CD4-positive, alpha-beta T cell treated with Interleukin-17A for 1 hour (primary cell): Measurements from ENCODE around the gene CBFB.
A peak's percentile ranks its signal among the peaks of the same experiment; 100 is the strongest.
"Not testable (repeated sequence)": the region's sequence is repeated elsewhere in the genome, so short reads cannot be mapped to it uniquely, and the experiment has no call there.

Source experiments
- DNase-seq: peaks from one replicate; pipeline ENCODE4 v3.0.0-alpha.2; 2020

CBFB gene

DNA sequence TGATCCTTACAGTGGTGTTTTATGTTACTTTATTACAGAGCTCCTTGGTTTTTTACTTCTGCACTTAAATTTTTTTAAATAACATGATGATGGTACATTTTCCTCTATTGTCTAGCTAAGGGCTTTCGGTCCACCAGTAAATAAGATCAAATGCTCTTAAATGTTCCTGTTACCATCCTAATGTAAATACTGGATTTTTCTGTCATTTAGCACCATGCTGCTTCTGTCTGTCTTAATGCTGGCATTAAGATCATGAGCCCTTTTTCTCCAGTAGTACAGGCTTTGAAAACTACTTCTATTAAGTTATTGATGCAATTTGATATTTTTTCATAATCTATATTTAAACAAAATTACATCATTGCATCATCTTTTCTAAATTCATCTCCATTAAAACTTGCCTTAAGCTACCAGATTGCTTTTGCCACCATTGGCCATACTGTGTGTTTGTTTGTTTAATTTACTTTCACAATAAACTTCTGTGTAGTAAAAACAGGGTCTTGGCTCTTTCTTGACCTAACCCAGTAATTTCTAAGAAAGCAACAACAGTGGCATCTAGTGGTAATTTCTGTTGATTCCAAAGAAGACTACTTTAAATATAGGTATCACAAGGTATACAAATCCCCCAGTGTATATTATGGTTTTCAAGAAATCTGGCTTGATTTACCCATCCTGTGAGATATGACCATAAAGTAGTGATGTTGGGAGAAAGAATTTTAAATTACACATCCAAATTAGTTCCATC, 71.8 kb downstream of the CBFB start:
- peak; percentile 60 for DNase-seq

DNA sequence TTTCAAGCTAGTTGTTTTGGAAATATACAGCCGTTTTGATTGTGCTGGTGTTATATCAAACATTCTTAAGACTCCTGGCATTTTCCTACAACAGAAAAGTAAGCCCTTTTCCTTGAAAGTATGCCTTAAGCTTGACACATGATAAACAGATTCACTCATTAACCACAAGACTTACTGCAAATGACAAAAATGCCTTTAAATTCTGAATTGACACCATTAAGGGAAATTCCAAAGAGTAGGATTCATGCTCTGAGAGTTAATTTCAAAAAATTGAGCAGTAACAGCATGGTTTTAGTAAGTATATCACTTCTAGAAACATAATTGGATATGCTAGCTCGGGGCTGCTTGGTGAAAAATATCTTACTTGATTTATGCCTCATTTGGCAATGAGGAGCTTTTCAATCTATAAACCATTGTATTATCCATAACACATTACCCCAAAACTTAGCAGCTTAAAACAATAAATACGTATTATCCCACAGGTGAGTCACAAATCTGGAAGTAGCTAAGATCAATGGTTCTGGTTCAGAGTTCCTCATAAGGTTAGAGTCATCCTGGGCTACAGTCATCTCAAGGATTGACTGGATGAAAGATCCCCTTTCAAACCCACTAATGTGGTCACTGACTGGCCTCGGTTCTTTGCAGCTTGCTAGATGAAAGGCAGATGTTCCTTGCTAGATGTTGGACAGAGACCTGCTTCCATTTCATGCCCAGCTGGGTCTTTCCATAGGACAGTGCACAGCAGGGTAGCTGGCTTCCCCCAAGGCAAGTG, 72.5 kb downstream of the CBFB start:
- no peak for DNase-seq

DNA sequence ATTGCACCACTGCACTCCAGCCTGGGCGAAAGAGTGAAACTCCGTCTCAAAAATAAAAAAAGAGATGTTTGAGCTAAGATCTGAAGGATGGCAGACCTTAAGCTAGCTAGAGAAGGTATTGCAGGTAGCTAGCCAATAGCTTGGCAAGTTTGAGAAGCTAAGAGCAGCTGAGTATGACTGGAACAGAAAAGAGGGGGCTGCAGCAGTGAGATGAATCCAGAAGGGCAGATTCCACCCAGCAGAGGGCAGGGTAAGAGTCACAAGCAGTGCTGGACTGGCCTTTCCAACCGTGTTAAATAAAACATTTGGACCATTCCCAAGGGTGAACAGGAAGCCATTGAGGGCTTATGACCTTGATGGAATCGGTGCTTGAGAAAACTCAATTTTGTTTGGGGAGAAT, 75.1 kb downstream of the CBFB start:
- no peak for DNase-seq

DNA sequence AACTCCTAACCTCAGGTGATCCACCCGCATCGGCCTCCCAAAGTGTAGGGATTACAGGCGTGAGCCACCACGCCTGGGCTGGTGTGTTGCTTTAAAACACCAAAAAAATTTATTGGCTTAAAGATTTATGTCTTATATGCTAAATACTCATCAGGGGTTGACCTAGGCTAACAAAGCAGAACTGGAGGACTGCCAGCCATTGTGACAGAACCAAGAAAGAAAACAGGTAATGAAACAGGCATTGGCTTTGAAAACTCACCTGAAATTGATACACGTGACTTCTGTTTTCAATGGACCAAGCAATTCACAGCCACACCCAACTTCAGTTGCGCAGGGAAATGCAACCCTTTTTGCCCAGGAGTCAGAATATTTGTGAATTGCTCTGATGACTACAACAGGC, 75.9 kb downstream of the CBFB start:
- no peak for DNase-seq

DNA sequence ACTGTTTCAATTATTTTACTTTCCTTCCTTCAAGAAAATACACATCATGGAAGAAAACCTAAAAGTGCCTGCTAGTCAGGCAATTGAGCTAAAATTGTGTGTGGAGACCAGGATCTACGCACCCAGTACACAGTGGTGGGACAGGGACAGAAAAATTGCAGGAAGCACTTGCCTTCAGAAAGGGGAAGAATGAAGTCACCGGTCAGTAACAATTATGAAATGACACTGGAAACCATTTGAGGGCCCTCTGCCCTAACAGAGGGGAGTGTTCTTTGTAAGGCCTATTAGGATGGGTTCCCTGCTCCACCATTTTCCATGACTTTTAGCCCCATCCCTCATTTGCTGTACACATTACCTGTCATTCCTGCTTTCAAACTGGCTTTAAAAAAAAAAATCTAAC, 76.3 kb downstream of the CBFB start:
- no peak for DNase-seq

DNA sequence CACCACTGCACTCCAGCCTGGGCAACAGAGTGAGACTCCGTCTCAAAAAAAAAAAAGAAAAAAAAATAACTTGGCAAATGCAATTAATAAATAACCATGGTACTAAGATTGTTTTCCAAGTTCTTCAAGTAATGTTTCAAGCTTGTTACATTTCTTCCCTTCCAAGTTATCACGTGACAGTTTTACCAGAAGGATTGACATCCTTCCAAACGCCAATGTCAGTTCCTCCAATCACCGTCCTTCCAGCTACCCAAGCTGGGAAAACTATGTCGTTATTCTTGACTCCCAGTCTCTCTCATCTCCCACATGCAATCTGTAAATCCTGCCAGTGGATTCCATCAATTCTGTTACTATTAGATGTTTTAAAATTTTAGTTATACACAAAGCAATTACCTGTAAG, 76.9 kb downstream of the CBFB start:
- no peak for DNase-seq

DNA sequence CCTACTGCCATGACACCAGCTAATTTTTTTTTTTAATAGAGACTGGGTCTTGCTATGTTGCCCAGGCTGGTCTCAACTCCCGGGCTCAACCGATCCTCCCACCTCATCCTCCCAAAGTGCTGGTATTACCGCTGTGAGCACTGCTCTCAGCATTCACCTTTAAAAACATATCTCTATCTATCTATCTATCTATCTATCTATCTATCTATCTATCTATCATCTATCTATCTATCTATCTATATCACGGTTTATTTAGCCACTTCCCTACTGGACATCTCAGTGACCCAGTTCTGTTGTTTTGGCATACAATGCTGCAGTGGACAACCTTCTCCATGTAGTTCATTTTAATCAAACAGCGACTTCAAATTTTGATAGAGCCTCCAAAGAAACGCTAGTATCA, 79.5 kb downstream of the CBFB start:
- no peak for DNase-seq

DNA sequence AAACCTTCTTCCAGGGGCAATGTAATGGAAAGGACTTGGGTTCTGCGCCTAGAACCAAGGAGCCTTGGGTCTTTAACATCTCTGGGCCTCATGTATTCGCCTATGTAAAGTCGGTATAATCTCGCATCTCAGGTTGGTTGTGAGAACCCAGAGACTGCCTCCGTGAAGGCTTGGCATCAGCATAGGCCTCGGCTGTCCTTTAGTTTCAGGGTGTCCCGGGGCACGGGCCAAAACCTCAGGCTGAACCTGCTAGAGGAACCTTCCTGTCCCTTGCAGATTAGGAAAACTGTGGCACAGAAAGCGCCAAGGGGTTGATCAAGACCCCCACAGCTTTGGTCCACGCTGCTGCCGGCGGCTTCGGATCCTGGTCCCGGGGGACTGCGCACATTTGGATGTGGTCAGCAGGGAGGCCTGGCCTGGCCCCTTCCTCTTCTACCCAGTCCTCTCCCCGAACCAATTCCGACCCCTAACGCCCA, 80.0 kb downstream of the CBFB start:
- no peak for DNase-seq

DNA sequence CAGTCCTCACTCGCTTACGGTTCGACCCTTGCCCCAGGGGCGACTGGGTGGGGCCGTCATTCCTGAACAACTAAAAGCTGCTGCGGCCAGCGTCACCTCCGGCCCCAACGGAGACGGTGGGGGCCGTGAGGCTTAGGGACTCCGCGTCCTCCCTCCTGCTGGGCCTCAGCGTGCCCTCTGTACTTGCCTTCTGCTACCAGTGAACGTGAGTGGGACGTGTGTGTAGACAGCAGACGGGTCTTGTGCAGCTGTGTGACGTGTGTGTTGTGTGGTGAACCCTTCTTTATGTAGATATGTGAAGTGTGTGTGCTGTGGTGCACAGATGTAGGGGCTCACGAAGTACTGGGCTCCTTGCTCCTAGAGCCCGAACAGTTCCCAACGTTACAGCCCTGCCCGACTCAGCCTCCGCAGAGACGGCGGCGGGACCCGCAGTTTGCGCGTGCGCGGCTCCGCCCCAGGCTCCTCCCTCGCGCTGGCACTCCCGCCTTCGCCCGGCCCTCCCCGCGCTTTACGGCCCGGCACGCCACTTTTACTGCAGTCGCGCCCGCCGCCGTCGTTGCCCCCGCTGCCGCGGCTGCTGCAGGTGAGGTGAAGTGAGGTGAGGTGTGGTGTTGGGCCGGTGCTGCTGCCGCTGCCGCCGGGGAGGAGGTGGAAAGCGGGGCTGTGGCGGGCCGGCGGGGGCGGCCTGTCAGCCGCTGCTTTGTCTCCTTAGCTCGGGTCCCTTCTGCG, 80.6 kb downstream of the CBFB start, which contains the start of gene PHAF1:
TSS of gene PHAF1 (plus strand) at position 535 of the 729 bp plus-strand sequence. CDS start 235 bp downstream, outside the sequence.
- DNase-seq: peak; percentile 96

DNA sequence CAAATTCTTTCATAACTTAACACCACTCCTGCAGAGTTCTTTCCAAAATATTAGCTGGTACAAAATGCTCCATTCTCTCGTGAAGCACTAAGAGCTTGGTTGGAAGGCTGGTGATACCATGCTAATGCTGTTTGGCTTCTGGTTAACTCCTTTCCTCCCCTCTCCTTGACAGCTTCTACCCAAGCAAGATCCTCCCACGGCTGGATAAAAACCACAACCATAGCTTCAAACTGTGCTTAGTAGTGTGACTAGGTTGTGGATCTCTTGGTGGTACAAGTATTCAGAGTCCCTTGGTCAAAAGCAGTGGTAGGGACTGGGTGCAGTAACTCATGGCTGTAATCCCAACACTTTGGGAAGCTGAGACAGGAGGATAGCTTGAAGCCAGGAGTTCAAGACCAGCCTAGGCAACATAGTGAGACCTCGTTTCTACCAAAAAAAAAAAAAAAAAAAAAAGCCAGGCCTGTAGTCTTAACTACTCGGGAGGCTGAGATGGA, 83.0 kb downstream of the CBFB start:
- DNase-seq: no peak

DNA sequence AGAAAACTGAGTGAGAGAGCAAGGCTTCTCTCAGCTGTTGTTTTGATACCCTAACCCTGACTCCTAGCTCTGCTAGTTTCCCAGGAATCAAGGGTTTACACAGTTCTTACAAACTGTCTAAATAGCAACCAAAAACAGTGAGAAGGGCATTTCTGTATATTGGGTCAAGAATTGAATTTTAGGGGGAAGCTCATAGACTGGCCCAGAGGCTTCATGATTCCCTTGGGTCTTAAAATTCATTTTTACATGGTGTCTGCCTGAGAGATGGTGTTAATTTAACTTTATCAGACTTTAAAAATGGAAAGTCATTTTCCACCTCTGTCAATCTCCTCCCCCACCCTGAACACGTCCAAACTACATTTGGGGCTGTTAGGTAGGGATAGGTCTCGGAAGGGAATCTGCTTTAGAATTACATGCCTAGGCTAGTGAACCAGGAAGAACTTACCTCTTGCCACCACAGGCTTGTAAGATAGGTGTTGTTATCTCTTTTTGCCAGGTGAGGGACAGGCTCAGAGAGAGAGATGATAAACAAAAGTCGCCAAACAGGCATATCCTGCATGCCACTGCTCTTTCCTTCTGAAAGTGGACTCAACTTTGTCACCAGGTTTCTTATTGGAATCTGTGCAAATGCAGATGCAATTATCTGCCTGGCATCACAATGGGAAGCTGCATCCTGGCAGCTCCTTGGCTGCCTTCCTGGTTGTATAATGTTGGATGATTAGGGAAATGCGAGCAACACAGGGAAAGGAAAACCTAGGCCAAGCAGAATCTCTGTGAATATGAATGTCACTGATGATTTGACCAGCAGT, 83.8 kb downstream of the CBFB start:
- no peak for DNase-seq

DNA sequence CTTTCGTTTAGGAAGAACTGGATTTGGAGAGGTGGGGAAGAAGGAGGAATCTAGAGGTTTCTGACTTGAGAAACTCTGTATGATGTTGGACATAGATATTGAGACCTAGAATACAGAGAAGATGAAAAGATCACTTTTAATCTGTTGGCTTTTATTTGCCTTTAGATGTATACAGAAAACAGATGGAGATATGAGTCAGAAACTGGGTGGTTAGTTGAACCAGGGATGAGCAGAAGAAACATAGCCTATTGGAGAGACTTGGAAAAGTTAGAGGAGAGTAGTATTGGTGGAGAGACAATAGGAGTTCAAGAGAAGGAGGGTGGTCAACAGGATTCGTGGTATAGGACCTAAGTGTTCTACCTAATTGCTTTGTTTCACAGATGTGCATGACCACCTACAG, 85.8 kb downstream of the CBFB start:
- no peak for DNase-seq

DNA sequence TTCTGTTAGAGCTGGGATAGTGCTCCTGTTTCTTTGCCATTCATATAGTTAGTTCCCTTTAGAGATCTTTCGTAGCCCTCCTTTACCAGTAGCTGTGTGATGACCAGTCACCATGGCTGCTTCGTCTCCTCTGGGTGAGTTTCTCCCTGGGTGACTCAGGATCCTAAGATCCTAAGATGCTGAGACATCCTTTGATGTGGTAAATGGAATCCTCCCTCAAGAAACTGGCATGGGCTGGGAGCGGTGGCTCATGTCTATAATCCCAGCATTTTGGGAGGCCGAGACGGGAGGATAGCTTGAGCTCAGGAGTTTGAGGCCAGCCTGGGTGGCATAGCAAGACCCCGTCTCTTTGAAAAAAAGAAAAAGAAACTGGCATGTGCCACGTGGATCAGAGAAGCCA, 86.7 kb downstream of the CBFB start:
- no peak for DNase-seq

DNA sequence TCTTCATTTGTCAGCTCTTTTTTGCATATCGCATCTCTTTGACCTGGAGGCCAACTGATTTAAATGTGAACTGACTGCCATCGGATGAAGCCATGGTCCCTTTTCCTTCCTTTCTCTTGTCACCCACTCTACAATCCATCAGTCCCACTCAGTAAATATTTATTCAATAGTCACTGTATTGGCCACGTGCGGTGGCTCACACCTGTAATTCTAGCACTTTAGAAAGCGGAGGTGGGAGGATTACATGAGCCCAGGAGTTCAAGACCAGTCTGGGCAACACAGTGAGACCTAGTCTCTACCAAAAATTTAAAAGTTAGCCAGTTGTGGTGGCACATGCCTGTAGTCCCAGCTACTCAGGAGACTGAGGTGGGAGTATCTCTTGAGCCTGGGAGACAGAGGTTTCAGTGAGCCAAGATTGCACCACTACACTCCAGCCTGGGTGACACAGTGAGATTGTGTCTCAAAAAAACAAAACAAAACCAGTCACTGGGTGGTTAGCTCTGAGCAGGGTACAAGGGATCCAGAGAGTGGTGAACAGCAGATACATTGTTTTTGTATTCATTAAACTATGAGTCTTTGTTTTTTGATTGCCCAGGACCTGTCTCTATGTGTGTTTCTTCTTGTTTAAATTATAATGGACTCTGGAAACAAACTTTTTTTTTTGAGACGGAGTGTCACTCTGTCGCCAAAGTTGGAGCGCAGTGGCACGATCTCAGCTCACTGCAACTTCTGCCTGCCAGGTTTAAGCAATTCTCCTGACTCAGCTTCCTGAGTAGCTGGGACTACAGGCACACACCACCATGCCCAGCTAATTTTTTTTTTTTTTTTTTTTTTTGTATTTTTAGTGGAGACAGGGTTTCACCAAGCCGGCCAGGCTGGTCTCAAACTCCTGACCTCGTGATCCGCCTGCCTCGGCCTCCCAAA, 87.7 kb downstream of the CBFB start:
- DNase-seq: no peak

DNA sequence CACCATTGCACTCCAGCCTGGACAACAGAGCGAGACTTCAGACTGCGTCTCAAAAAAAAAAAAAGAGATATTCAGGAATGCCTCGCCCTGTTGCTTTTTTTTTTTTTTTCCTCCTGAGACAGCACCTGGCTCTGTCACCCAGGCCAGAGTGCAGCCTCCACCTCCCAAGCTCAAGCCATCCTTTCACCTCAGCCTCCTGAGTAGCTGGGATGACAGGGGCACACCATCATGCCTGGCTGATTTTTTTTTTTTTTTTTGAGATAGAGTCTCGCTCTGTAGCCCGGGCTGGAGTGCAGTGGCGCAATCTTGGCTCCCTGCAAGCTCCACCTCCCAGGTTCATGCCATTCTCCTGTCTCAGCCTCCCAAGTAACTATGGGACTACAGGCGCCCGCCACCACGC, 88.8 kb downstream of the CBFB start:
- no peak for DNase-seq

DNA sequence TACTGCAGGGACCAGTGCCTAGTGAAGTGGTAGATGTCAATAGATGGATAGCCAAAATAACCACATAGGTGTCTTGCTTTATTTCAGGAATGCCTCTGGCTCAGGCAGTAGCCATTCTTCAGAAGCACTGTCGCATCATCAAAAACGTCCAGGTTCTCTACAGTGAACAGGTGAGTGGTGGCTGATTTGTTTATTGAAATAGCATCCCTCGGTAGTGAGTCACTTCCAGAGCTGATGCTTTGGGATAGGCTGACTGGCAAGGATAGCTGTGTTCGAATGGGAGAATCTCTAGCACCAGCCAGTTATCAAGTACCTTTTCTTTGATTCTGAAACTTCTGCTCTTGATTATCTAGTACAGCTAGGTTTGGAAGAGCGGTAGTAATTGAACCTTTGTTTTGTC, 91.1 kb downstream of the CBFB start:
- no peak for DNase-seq

DNA sequence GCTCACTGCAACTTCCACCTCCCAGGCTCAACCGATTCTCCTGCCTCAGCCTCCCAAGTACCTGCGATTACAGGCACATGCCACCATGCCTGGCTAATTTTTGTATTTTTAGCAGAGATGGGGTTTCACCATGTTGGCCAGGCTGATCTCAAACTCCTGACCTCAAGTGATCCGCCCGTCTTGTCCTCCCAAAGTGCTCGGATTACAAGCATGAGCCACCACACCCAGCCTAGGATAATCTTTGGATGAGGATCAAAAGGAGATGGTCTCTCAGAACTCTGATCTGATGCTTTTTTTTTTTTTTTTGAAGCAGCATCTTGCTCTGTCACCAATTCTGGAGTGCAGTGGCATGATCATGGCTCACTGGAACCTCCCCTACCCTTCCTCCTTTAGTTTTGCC, 93.8 kb downstream of the CBFB start:
- DNase-seq: not testable (repeated sequence)

DNA sequence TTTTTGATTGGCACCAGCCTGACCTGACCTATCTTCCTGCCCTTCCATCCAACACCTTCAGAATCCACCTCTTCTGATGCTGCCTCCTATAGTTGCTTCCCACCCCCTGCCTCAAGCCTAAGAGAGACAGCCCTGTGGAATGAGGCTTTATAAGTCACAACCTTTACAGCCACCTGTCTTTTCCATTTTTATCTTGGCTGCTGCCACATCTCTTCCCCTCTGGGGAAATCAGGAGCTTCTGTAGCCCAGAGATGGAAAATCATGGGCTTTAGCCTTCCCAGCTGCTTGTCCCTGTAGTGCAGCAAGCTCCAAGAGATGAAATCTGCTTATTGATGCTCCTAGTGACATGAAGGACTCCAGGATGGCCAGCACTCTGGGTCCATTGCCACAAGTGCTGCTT, 99.5 kb downstream of the CBFB start:
- no peak for DNase-seq

DNA sequence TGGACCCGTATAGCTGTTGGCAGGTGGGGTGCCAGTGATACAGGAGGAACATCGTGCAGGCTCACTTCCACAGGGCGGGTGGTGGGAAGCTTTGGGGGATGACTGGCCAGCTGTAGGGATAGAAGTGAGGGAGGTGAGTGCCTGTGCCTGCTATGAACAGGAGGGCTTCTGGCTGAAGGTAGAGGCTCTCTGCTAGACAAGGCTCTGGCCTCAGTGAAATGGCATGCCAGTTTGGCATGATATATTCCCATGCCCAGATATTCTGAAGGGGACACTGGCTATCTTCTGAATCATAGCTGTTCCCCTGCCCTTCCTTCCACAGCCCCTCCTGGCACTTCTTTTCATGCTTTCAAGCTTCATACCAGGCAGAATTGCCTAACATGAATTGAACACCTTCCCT, 99.9 kb downstream of the CBFB start:
- no peak for DNase-seq

DNA sequence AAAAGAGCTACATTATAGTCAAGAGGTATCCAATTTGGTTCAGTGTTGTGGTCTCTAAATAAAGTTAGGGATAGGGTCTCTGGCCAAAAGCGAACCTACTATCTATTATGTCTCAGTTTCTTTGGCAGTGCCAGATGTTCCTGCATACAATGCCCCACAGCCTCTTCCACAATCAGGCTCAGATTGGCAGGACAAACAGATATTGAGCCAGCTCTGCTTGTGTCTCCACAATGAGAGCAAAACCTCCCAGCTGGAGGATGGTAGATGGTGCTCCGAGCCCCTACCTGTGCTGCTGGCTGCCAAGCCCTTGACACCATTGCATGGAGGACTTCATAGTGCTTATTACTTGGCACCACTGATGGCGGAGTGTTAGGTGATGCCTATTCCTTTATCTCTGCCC, 100.5 kb downstream of the CBFB start:
- no peak for DNase-seq

DNA sequence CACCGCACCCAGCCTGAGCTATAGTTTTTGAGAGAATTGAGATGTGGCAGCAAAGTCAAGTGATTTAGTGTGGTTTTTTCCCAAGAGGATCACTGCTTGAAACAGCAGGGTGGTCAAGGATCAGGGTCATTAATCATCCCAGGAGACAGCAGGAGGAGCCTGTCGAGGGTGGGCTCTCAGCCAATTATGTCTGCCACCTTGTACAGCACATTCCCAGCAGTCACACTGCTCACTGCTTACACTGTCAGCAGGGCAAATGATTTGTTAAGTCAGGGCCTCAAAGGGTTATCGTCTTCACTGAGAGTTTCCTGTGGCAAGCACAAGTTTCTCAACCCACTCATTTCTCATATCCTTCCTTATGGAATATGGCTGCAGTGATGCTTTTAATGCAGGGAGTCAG, 108.7 kb downstream of the CBFB start:
- DNase-seq: no peak

DNA sequence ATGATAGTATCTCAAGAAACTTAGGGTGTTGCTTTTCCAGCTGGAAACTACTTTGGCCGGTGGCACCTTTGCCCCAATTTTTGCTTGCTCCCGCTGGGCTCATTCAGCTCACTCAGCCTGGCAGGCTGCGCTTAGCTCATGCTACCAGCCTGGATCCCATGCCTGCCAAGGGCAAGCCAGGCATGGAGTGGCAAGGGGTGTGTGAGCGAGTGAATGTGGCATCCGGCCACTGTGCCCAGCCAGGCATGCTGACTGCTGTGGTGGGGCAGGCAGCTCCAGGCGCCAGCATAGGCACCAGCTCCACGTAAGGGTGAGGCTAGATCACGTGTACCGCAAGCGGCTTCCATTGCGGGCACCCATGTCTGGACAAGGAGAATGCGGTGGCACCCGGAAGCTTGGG, 112.4 kb downstream of the CBFB start:
- no peak for DNase-seq
